Thyroid gland (tissue), 4 donors: ENCODE results near the gene TSFM. TPM values are rescaled to one million over a fixed set of nuclear protein-coding genes. Genes with fewer than 3 reads are reported as not detected.

Source experiments
- DNase-seq, 2 donors: peaks; one replicate each; pipeline ENCODE4 v3.0.0-alpha.2; 2019
- H3K27ac ChIP-seq, 3 donors: fragments of 200-600 bp; sonication (generic); 1 replicate in 2 of 3; 2 replicates in 1 of 3; pipeline ENCODE4 v1.5.1; 2016 to 2019; ENCODE audit warnings: mild to moderate bottlenecking in 1 of 3, moderate library complexity in 1 of 3
- H3K27me3 ChIP-seq: fragments of 200-600 bp; sonication (generic); one replicate; pipeline ENCODE4 v1.5.1; 2019
- H3K36me3 ChIP-seq, 2 donors: fragments of 200-600 bp; sonication (generic); one replicate each; pipeline ENCODE4 v1.5.1; 2016 to 2019
- H3K4me1 ChIP-seq, 2 donors: fragments of 200-600 bp; sonication (generic); one replicate each; pipeline ENCODE4 v1.5.1; 2017 to 2019
- H3K4me3 ChIP-seq, 3 donors: fragments of 200-600 bp; sonication (generic); replicated peaks in 1 of 3; 1 replicate in 2 of 3; 2 replicates in 1 of 3; pipeline ENCODE4 v1.5.1; 2016; ENCODE audit warnings: mild to moderate bottlenecking in 1 of 3
- H3K9me3 ChIP-seq: fragments of 200-600 bp; sonication (generic); one replicate; pipeline ENCODE4 v1.5.1; 2017
- POLR2A ChIP-seq, 2 donors: fragments of 450-650 bp; IDR thresholded peaks; one replicate each; pipeline ENCODE4 v1.6.1; 2017; ENCODE audit warnings: antibody characterized with exemption in 2 of 2, mild to moderate bottlenecking in 2 of 2, moderate library complexity in 1 of 2
- WGBS, 2 donors: methylation state at CpG; one replicate each; pipeline ENCODE4 v1.1.5; 2017; 5-methylcytosine and 5-hydroxymethylcytosine counted together
- intact Hi-C: fragments of 100-400 bp; cut with DNase I; formaldehyde crosslinking; loops from one replicate; pipeline ENCODE4 v1.15.1; 2023
- total RNA-seq, 4 donors: library from RNA; depleted of rRNA; stranded (reverse); fragments of >200 nt; gene quantifications; one replicate each; pipeline ENCODE4 v1.2.3, GENCODE V29; 2016
- TF ChIP-seq, protein P1 (sequence below), 6 experiments: fragments of 200-600 bp in 3 of 6; fragments of 450-650 bp in 3 of 6; sonication (generic) in 3 of 6; IDR thresholded peaks; one replicate each; pipeline ENCODE4 v1.5.1; 2016 to 2019; ENCODE audit warnings: antibody characterized with exemption in 6 of 6, mild to moderate bottlenecking in 2 of 6, inconsistent platforms in 1 of 6, moderate library complexity in 1 of 6

Gene TSFM
- total RNA-seq, 4 donors from 2014 or later, result 19.4 to 32.0 (median 25.5) TPM

DNA sequence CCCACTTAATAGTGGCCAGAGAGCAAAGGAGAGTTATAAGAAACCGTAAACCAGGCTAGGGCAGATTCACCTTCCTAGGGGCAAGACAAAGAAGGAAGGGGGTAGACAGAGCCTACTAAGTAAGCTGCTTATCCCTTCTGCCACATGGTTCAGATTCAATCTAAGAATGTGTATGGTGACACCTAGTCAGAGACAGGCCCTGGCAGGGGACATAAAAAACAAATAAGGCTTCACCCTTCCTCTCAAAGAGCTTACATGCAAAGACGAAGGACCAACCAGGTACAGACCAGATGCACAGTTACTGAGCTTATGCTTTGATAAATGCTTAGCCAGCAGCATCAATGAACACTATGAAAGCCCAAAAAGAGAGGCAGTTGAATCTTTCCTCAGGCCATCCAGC is 20.1 kb upstream of the TSFM start:
- H3K4me1 ChIP-seq, result peaks cover 28 to 30% of the 10 kb centered on the region in 2 donors
- DNase-seq, result no peak
- no peak overlapping the region for H3K4me3 ChIP-seq
- TF ChIP-seq POLR2A (IDR thresholded peaks at IDR 0.05), result no peak
- TF ChIP-seq, protein P1, sequence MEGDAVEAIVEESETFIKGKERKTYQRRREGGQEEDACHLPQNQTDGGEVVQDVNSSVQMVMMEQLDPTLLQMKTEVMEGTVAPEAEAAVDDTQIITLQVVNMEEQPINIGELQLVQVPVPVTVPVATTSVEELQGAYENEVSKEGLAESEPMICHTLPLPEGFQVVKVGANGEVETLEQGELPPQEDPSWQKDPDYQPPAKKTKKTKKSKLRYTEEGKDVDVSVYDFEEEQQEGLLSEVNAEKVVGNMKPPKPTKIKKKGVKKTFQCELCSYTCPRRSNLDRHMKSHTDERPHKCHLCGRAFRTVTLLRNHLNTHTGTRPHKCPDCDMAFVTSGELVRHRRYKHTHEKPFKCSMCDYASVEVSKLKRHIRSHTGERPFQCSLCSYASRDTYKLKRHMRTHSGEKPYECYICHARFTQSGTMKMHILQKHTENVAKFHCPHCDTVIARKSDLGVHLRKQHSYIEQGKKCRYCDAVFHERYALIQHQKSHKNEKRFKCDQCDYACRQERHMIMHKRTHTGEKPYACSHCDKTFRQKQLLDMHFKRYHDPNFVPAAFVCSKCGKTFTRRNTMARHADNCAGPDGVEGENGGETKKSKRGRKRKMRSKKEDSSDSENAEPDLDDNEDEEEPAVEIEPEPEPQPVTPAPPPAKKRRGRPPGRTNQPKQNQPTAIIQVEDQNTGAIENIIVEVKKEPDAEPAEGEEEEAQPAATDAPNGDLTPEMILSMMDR (IDR thresholded peaks at IDR 0.05), result no peak
- WGBS, 2 donors, result 91 to 97% methylated on average over 2 of the region's 2 CpGs
- H3K27me3 ChIP-seq, result no peaks in the 10 kb centered on the region
- intact Hi-C loops, result no loop called here
- H3K36me3 ChIP-seq, result peaks cover 9 to 10% of the 10 kb centered on the region in 2 donors
- no peak overlapping the region for H3K27ac ChIP-seq
- H3K9me3 ChIP-seq, result no peaks in the 10 kb centered on the region

DNA sequence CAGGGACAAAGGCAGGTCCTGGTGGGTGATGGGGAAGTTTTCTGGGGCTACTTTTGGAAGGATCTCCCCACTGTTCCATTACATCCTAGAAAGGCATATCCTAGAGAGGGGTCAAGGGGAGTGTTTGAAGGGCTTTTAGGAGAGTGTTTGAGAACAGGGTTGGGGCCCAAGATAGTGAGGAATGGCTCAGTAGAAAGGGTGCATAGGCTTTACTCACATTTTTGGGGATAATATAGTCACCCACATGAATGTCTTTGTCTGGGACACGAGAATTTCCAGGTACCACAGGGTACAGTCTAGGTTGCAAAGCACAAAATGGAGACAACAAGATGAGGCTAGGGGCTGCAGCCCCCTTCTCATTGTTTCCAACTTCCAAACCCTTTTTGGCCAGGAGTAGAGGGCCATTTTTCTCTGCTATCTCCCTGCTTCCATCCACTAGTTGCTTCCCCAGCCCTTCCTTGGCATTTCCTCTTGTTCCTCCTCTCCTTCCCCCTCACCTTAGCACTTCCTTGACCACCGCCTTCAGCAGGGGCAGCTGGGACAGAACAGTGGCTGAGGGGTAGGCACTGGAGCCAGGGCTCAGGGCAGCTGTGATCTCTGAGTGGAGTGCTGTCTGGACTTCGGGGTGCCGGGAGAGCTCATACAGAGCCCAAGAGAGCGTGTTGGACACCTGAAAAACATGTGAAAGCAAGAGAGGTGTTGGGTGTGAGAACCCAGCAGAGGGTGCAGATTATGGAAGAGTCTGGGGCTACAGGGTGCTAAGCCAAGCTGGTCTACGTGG is 18.5 kb upstream of the TSFM start:
- Histone ChIP-seq H3K27me3 (no peaks in the 10 kb centered on the region), H3K9me3 (no peaks in the 10 kb centered on the region), H3K27ac (no peak overlapping the region), H3K4me1 (peaks cover 28 to 42% of the 10 kb centered on the region in 2 donors), H3K4me3 (no peak overlapping the region), H3K36me3 (peaks cover 0 to 1% of the 10 kb centered on the region in 2 donors)
- TF ChIP-seq, protein P1 (IDR thresholded peaks at IDR 0.05), result no peak
- TF ChIP-seq POLR2A (IDR thresholded peaks at IDR 0.05), result no peak
- DNase-seq, result no peak
- intact Hi-C loops, result no loop called here
- WGBS, 2 donors, result 76 to 81% methylated on average over 6 of the region's 6 CpGs

DNA sequence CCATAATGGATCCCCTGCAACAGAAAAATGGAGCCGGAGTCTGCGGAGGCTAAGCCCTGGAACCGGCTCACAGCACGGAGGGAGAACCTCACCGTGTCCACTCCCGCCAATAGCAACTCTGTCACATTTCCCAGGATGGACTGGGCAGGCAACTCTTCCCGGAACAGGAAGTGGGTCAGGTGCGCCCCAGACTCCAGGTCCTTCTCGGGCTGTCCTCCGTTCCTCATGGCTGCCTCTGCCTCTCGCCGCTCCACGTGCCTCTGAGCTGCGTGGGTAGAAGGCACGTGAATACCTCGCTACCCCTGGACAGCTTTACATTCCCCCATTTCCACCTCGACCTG is 18.0 kb upstream of the TSFM start:
- WGBS, 2 donors, result 14 to 45% methylated on average over 6 to 17 of the region's 17 CpGs
- H3K36me3 ChIP-seq, result no peaks in the 10 kb centered on the region
- peak overlapping the region in 2 of 3 donors; percentile 23 to 37 for H3K4me3 ChIP-seq
- intact Hi-C loops, result no loop called here
- peak; percentile 77 to 79 for DNase-seq
- TF ChIP-seq, protein P1 (IDR thresholded peaks at IDR 0.05), result no peak
- no peak for TF ChIP-seq POLR2A (IDR thresholded peaks at IDR 0.05)
- no peaks in the 10 kb centered on the region for H3K9me3 ChIP-seq
- H3K4me1 ChIP-seq, result peaks cover 28 to 42% of the 10 kb centered on the region in 2 donors
- no peaks in the 10 kb centered on the region for H3K27me3 ChIP-seq
- peak overlapping the region in 1 of 3 donors; percentile 27 for H3K27ac ChIP-seq

DNA sequence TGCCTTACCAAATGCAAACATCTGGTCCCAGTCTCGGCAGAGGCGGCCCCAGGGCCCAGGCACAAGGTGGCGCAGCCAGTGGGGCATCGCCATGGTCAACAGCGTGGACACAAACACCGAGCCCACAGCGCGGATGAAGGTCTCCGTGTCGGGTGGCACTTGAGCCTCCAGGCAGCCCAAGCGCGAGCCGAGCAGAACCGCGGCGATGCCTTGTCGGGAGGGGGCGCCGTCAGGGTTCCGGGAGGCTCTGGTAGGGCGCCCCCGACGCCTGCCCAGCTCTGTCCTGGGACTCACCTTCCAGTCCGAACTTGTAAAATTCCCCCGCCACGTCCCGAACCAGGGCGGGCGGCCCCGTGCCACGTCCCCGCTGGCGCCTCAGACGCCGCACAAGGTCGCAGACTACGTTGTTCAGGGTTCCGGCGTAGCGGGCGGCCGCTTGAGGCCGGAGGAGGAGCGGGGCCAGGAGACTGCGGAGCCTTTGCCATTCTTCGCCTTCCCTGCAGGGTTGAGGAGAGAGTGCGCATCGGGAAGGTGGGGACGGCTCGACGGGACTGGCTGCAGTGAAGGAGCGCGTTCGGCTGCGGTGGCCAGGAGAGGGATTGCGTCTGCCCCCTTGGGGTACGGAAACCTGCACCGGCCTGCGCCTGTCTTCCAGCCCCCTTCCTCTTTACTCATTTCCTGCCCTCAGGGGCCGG is 17.4 kb upstream of the TSFM start:
- intact Hi-C loops, result no loop called here
- WGBS, 2 donors, result 2 to 4% methylated on average over 26 to 39 of the region's 60 CpGs
- peak; percentile 53 to 60 for DNase-seq
- Histone ChIP-seq H3K9me3 (no peaks in the 10 kb centered on the region), H3K4me1 (peaks cover 28 to 42% of the 10 kb centered on the region in 2 donors), H3K36me3 (no peaks in the 10 kb centered on the region), H3K27ac (peak overlapping the region in 1 of 3 donors; percentile 27), H3K27me3 (no peaks in the 10 kb centered on the region), H3K4me3 (peak overlapping the region in 2 of 3 donors; percentile 23 to 37)
- TF ChIP-seq, protein P1 (IDR thresholded peaks at IDR 0.05), result peak in 2 of 6 experiments; percentile 24 to 26
- TF ChIP-seq POLR2A (IDR thresholded peaks at IDR 0.05), result no peak
